CD14-positive monocyte (primary cell): ENCODE data around the gene CDH6. TPM values are rescaled to one million over a fixed set of nuclear protein-coding genes. Genes with fewer than 3 reads are reported as not detected.
"Not testable (repeated sequence)": the region's sequence is repeated elsewhere in the genome, so short reads cannot be mapped to it uniquely, and the experiment has no call there.

Experiments used
- DNase-seq, 3 donors: peaks; one replicate each; pipeline ENCODE4 v3.0.0-alpha.2; 2011 to 2022
- H2AFZ ChIP-seq: 2 replicates; pipeline ENCODE4 v1.6.0; 2012; ENCODE audit warnings: mild to moderate bottlenecking, low read depth, low read length, inconsistent platforms; ENCODE audit not compliant: insufficient read depth, poor library complexity, severe bottlenecking
- H3K27ac ChIP-seq, 2 donors: 1 replicate in 1 of 2; 2 replicates in 1 of 2; pipeline ENCODE4 v1.5.1; 2012 to 2013; ENCODE audit warnings: low read length in 2 of 2, control low read depth in 1 of 2, inconsistent platforms in 1 of 2, low read depth in 1 of 2, mild to moderate bottlenecking in 1 of 2
- H3K27me3 ChIP-seq, 2 donors: one replicate each; pipeline versions ENCODE4 v1.6.0 to v1.6.1; 2011 to 2013; ENCODE audit warnings: low read length in 2 of 2; ENCODE audit not compliant: control insufficient read depth in 2 of 2, insufficient read depth in 2 of 2
- H3K36me3 ChIP-seq, 2 donors: replicated peaks in 1 of 2; 1 replicate in 1 of 2; 2 replicates in 1 of 2; pipeline versions ENCODE4 v1.5.1 to v1.6.1; 2012 to 2013; ENCODE audit warnings: low read length in 2 of 2, control low read depth in 1 of 2, inconsistent platforms in 1 of 2, mild to moderate bottlenecking in 1 of 2; ENCODE audit not compliant: insufficient read depth in 2 of 2, control insufficient read depth in 1 of 2
- H3K4me1 ChIP-seq, 2 donors: 1 replicate in 1 of 2; 2 replicates in 1 of 2; pipeline versions ENCODE4 v1.5.1 to v1.6.1; 2012 to 2013; ENCODE audit warnings: low read length in 2 of 2, control low read depth in 1 of 2, inconsistent platforms in 1 of 2, mild to moderate bottlenecking in 1 of 2, moderate library complexity in 1 of 2; ENCODE audit not compliant: insufficient read depth in 2 of 2, control insufficient read depth in 1 of 2
- H3K4me2 ChIP-seq: replicated peaks from 2 replicates; pipeline ENCODE3; 2012; ENCODE audit warnings: low read length, moderate library complexity, mild to moderate bottlenecking; ENCODE audit not compliant: poor library complexity, severe bottlenecking; ENCODE audit errors: extremely low read depth
- H3K4me3 ChIP-seq, 3 experiments: fragments of 200-600 bp in 1 of 3; sonication (generic) in 1 of 3; replicated peaks in 1 of 3; 1 replicate in 2 of 3; 2 replicates in 1 of 3; pipeline ENCODE4 v1.5.1; 2011 to 2013; ENCODE audit warnings: low read length in 3 of 3, mild to moderate bottlenecking in 3 of 3, control low read depth in 2 of 3, low read depth in 2 of 3, inconsistent platforms in 1 of 3, moderate library complexity in 1 of 3
- H3K79me2 ChIP-seq: 2 replicates; pipeline ENCODE4 v1.6.0; 2012; ENCODE audit warnings: mild to moderate bottlenecking, control low read depth, inconsistent platforms, low read length, moderate library complexity; ENCODE audit not compliant: insufficient read depth
- H3K9ac ChIP-seq: 2 replicates; pipeline ENCODE4 v1.6.0; 2017; ENCODE audit warnings: low read length, mild to moderate bottlenecking; ENCODE audit not compliant: insufficient read depth, poor library complexity, severe bottlenecking
- H3K9me3 ChIP-seq, 2 donors: replicated peaks in 1 of 2; 1 replicate in 1 of 2; 2 replicates in 1 of 2; pipeline versions ENCODE4 v1.5.1 to v1.6.1; 2012 to 2013; ENCODE audit warnings: low read length in 2 of 2, control low read depth in 1 of 2; ENCODE audit not compliant: control insufficient read depth in 1 of 2, insufficient read depth in 1 of 2
- H4K20me1 ChIP-seq: 2 replicates; pipeline ENCODE4 v1.6.0; 2012; ENCODE audit warnings: mild to moderate bottlenecking, low read length, control low read depth, moderate library complexity; ENCODE audit not compliant: insufficient read depth
- H3K27ac Mint-ChIP-seq, 7 donors: one replicate each; pipeline ENCODE4 v1.8.0; 2020; ENCODE audit warnings: mild to moderate bottlenecking in 7 of 7, mixed read lengths in 7 of 7, moderate library complexity in 6 of 7, inconsistent platforms in 2 of 7
- H3K27me3 Mint-ChIP-seq, 3 donors: one replicate each; pipeline ENCODE4 v1.8.0; 2021 to 2022; ENCODE audit warnings: low read depth in 3 of 3, mild to moderate bottlenecking in 3 of 3, mixed read lengths in 3 of 3, moderate library complexity in 3 of 3, inconsistent platforms in 1 of 3
- H3K36me3 Mint-ChIP-seq, 2 donors: one replicate each; pipeline ENCODE4 v1.8.0; 2020; ENCODE audit warnings: mixed read lengths in 2 of 2, inconsistent platforms in 1 of 2, mild to moderate bottlenecking in 1 of 2
- H3K4me1 Mint-ChIP-seq: one replicate; pipeline ENCODE4 v1.8.0; 2020; ENCODE audit warnings: mild to moderate bottlenecking, mixed read lengths
- H3K4me3 Mint-ChIP-seq, 2 donors: one replicate each; pipeline ENCODE4 v1.8.0; 2020; ENCODE audit warnings: mild to moderate bottlenecking in 2 of 2, mixed read lengths in 2 of 2, moderate library complexity in 1 of 2
- H3K9me3 Mint-ChIP-seq, 7 donors: one replicate each; pipeline ENCODE4 v1.8.0; 2020 to 2022; ENCODE audit warnings: mixed read lengths in 7 of 7, mild to moderate bottlenecking in 6 of 7, moderate library complexity in 6 of 7, inconsistent platforms in 2 of 7
- WGBS: methylation state at CpG from one replicate; pipeline ENCODE4 v1.1.5; 2013; ENCODE audit warnings: missing lambda C conversion rate; ENCODE audit not compliant: insufficient coverage; 5-methylcytosine and 5-hydroxymethylcytosine counted together
- intact Hi-C, 2 donors: fragments of 100-400 bp; cut with micrococcal nuclease; formaldehyde crosslinking; loops; one replicate each; pipeline versions ENCODE4 v1.15.0 to v1.15.1; 2023
- polyA plus RNA-seq, 3 donors: library from polyadenylated mRNA; depleted of rRNA in 1 of 3; unstranded in 2 of 3; stranded (reverse) in 1 of 3; fragments of 300-500 nt in 2 of 3; fragments of >200 nt in 1 of 3; fragmentation: Illumina TruSeq in 2 of 3; gene quantifications; 1 replicate in 2 of 3; 2 replicates in 1 of 3; pipeline ENCODE4 v1.2.3, GENCODE V29; 2012 to 2021
- TF ChIP-seq, protein P1 (sequence below): fragments of 200-600 bp; IDR thresholded peaks from one replicate; pipeline ENCODE4 v1.8.0; 2022; ENCODE audit warnings: antibody characterized with exemption, mild to moderate bottlenecking

The CDH6 gene
- polyA plus RNA-seq, 3 donors, result not detected

DNA sequence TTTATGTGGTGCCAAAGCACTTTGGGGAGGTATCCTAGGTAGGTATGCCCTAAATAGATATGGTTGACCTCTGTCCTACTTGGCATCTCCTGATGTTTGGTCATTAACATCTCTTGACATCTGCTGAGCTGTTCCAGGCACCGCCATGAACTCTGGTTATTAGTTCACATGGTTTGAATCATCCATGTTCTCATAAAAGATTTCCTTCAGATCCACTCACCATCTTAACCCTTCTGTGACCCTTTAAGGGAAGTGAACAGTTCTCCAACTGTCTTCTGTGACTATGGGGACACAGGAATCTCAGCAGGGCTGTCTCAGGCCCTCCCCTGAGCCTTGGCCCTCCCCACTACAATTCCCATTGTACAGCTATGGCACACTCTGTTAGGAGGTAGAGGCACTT lies 167.7 kb downstream of the CDH6 start:
- Histone ChIP-seq H3K4me1 (no peaks in the 10 kb centered on the region), H3K36me3 (no peaks in the 10 kb centered on the region), H3K4me2 (no peak overlapping the region), H4K20me1 (no peaks in the 10 kb centered on the region), H3K27me3 (no peaks in the 10 kb centered on the region), H3K27ac (no peak overlapping the region), H3K79me2 (no peaks in the 10 kb centered on the region), H3K9me3 (peaks cover 0 to 2% of the 10 kb centered on the region in 2 donors), H3K4me3 (no peak overlapping the region), H3K9ac (no peak overlapping the region), H2AFZ (no peak overlapping the region)
- no peak for DNase-seq
- Mint-ChIP-seq H3K36me3 (no peaks in the 10 kb centered on the region), H3K27ac (no peak overlapping the region), H3K4me3 (no peak overlapping the region), H3K9me3 (peaks cover 3 to 14% (median 9%) of the 10 kb centered on the region in 7 donors), H3K27me3 (peaks cover 0 to 5% (median 2%) of the 10 kb centered on the region in 3 donors), H3K4me1 (no peaks in the 10 kb centered on the region)
- intact Hi-C loops, result no loop called here
- WGBS, result no CpG with 5 or more reads among the region's 1 CpG
- TF ChIP-seq, protein P1, sequence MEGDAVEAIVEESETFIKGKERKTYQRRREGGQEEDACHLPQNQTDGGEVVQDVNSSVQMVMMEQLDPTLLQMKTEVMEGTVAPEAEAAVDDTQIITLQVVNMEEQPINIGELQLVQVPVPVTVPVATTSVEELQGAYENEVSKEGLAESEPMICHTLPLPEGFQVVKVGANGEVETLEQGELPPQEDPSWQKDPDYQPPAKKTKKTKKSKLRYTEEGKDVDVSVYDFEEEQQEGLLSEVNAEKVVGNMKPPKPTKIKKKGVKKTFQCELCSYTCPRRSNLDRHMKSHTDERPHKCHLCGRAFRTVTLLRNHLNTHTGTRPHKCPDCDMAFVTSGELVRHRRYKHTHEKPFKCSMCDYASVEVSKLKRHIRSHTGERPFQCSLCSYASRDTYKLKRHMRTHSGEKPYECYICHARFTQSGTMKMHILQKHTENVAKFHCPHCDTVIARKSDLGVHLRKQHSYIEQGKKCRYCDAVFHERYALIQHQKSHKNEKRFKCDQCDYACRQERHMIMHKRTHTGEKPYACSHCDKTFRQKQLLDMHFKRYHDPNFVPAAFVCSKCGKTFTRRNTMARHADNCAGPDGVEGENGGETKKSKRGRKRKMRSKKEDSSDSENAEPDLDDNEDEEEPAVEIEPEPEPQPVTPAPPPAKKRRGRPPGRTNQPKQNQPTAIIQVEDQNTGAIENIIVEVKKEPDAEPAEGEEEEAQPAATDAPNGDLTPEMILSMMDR, result no peak

DNA sequence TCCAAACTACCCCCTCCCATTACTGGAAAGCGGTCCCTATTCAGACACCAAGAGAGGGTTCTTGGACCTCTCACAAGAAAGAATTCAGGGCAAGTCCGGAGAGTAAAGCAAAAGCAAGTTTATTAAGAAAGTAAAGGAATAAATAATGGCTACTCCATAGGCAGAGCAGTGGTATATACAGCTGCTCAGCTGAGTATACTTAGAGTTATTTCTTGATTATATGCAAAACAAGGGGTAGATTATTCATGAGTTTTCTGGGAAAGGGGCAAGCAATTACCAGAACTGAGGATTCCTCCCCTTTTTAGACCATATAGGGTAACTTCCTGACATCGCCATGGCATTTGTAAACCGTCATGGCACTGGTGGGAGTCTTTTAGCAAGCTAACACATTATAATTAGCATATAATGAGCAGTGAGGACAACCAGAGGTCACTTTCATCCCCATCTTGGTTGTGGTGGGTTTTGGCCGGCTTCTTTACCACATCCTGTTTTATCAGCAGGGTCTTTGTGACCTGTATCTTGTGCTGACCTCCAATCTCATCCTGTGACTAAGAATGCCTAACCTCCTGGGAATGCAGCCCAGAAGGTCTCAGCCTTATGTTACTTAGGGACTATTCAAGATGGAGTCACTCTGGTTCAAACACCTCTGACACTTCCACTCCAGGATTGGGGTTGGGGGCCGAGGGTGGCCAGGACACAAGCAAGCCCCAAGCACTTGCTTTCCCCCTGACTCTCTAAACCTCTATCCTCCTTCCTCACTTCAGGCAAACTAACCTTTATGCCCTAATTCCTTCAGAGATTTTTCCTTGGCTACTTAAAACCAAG lies 168.4 kb downstream of the CDH6 start:
- H3K9me3 ChIP-seq, H4K20me1 ChIP-seq, H3K4me1 Mint-ChIP-seq, H3K27ac ChIP-seq, H3K4me3 ChIP-seq, H2AFZ ChIP-seq, H3K4me2 ChIP-seq, H3K9ac ChIP-seq, H3K27me3 ChIP-seq, H3K79me2 ChIP-seq, H3K27me3 Mint-ChIP-seq, H3K4me1 ChIP-seq, H3K4me3 Mint-ChIP-seq, DNase-seq, intact Hi-C loops, H3K36me3 ChIP-seq, H3K27ac Mint-ChIP-seq, H3K36me3 Mint-ChIP-seq: not testable (repeated sequence)
- 78% methylated on average over 1 of the region's 6 CpGs for WGBS
- H3K9me3 Mint-ChIP-seq, result peaks cover 3 to 11% (median 6%) of the 10 kb centered on the region in 7 donors
